Adrenal gland (tissue), 5 donors: Measurements from ENCODE around the gene DOCK9.

Experiments used
- POLR2A ChIP-seq, 2 donors: fragments of 450-650 bp; IDR thresholded peaks; one replicate each; pipeline ENCODE4 v1.6.1; 2017; ENCODE audit warnings: antibody characterized with exemption in 2 of 2, mild to moderate bottlenecking in 2 of 2, moderate library complexity in 1 of 2
- TF ChIP-seq, protein P1 (sequence below), 6 experiments: fragments of 450-650 bp in 4 of 6; fragments of 200-600 bp in 2 of 6; sonication (generic) in 1 of 6; IDR thresholded peaks; 1 replicate in 5 of 6; 2 replicates in 1 of 6; pipeline versions ENCODE4 v1.5.1 to v1.8.0; 2016 to 2021; ENCODE audit warnings: antibody characterized with exemption in 6 of 6, mild to moderate bottlenecking in 2 of 6, moderate library complexity in 1 of 6
- donor health status: DM: no; HTN: no; CAD: no.

DNA sequence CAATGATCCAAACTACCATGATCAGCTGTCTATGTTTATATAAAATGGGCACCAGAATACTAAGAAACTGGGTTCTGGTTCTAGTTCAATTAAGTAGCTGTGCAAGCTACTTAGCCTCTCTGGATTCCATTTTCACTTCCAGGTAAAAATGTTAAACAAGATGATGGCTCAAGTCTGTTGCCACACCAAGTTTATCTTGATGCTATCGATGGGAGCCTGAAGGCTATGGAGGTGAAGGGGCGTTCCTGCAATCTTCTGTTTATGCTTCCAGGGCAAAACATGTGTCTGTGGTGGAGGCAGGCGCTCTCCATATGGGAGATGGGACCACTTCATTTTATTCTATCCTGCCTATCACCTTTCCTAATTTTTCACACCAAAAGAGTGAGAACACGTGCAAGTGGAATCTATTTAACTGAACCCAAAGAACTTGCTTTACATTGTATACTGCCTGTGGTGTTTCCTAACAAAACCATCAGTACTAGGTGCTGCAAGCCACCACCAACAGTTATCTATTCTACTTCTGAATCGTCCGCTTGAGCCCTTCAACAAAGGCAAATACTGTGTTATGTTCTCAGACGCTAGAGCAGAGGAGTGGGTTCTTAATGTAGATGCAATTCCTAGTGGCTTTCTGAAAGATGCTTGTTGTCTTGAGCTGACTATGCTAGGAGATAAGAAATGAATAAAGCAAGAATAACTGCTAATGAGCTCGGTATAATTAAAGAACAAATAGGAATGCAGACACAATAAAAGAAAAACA, 70.9 kb downstream of the DOCK9 start:
- TF ChIP-seq, protein P1, sequence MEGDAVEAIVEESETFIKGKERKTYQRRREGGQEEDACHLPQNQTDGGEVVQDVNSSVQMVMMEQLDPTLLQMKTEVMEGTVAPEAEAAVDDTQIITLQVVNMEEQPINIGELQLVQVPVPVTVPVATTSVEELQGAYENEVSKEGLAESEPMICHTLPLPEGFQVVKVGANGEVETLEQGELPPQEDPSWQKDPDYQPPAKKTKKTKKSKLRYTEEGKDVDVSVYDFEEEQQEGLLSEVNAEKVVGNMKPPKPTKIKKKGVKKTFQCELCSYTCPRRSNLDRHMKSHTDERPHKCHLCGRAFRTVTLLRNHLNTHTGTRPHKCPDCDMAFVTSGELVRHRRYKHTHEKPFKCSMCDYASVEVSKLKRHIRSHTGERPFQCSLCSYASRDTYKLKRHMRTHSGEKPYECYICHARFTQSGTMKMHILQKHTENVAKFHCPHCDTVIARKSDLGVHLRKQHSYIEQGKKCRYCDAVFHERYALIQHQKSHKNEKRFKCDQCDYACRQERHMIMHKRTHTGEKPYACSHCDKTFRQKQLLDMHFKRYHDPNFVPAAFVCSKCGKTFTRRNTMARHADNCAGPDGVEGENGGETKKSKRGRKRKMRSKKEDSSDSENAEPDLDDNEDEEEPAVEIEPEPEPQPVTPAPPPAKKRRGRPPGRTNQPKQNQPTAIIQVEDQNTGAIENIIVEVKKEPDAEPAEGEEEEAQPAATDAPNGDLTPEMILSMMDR (IDR thresholded peaks at IDR 0.05) = no peak
- TF ChIP-seq POLR2A (IDR thresholded peaks at IDR 0.05) = no peak
